Measurements from ENCODE around the gene EVA1A. TPM values are rescaled to one million over a fixed set of nuclear protein-coding genes. Genes with fewer than 3 reads are reported as not detected.

The EVA1A gene
- total and polyA plus RNA-seq, 2 of the 8 experiments (the other 6 are each of a cell fraction or from before 2014, with no cell fraction given), result 2.4 to 4.3 TPM

- H3K4me2 ChIP-seq (ENCODE audit: insufficient read depth in 1 of 2, low read depth in 2 of 2, low read length in 2 of 2), result no peak overlapping the region
- H3K27ac ChIP-seq (ENCODE audit: low read depth, low read length), result no peak overlapping the region
- no peak overlapping the region for H3K18ac ChIP-seq (ENCODE audit: extremely low read depth, low read length)
- no peak overlapping the region for H4K5ac ChIP-seq (ENCODE audit: insufficient read length, low read depth, low read length)
- no peaks in the 10 kb centered on the region for H4K20me1 ChIP-seq (replicated peaks in 1 of 2; ENCODE audit: control insufficient read depth in 1 of 2, insufficient read depth in 2 of 2, low read length in 2 of 2)
- no peak overlapping the region for H2AK5ac ChIP-seq (ENCODE audit: low read depth, low read length)
- H2AFZ ChIP-seq (ENCODE audit: low read length), result no peak overlapping the region
- H3K4me3 ChIP-seq (ENCODE audit: extremely low read depth in 1 of 4, insufficient read depth in 2 of 4, low read depth in 3 of 4, low read length in 4 of 4), result no peak overlapping the region
- WGBS, 2 experiments (ENCODE audit: extremely low coverage in 1 of 2, insufficient coverage in 1 of 2, insufficient read length in 1 of 2, insufficient replicate concordance in 2 of 2, low coverage in 1 of 2, low lambda C conversion rate in 2 of 2, missing lambda C conversion rate in 1 of 2), result 96% methylated on average over 3 of the region's 3 CpGs; no CpG with 5 or more reads in 1 of the 2 experiments
- no peak overlapping the region for H3K4ac ChIP-seq (replicated peaks; ENCODE audit: insufficient read length, low read depth, low read length)
- no peak overlapping the region for H3K9ac ChIP-seq (replicated peaks in 1 of 4; ENCODE audit: extremely low read depth in 1 of 4, low read depth in 3 of 4, low read length in 3 of 4)
- no peak for TF ChIP-seq TCF12 (IDR thresholded peaks at IDR 0.05; ENCODE audit: low read depth, low read length)
- TF ChIP-seq CREB1 (IDR thresholded peaks at IDR 0.05), result no peak
- no peak for TF ChIP-seq KDM4A (IDR thresholded peaks at IDR 0.05; ENCODE audit: low read depth, low read length, severe bottlenecking)
- no peak for TF ChIP-seq EP300 (IDR thresholded peaks at IDR 0.05; ENCODE audit: borderline replicate concordance in 1 of 2, low read depth in 2 of 2, low read length in 2 of 2)
- TF ChIP-seq EGR1 (IDR thresholded peaks at IDR 0.05; ENCODE audit: borderline replicate concordance, low read depth, low read length), result no peak
- TF ChIP-seq BCL11A (IDR thresholded peaks at IDR 0.05; ENCODE audit: low read depth in 2 of 2, low read length in 2 of 2), result no peak
- H2BK120ac ChIP-seq (replicated peaks; ENCODE audit: low read depth, low read length), result no peak overlapping the region
- H3K36me3 ChIP-seq (ENCODE audit: control insufficient read depth in 2 of 4, insufficient read depth in 4 of 4, low read length in 3 of 4), result no peaks in the 10 kb centered on the region
- H2BK12ac ChIP-seq (ENCODE audit: low read depth, low read length), result no peak overlapping the region
- no peaks in the 10 kb centered on the region for H3K79me1 ChIP-seq (ENCODE audit: low read depth, low read length)
- no peaks in the 10 kb centered on the region for H3K27me3 ChIP-seq (replicated peaks in 1 of 4; ENCODE audit: control insufficient read depth in 3 of 4, extremely low read depth in 1 of 4, insufficient read depth in 3 of 4, low read length in 3 of 4)
- H3K14ac ChIP-seq (ENCODE audit: insufficient read length), result no peak overlapping the region
- H4K8ac ChIP-seq (ENCODE audit: extremely low read depth, insufficient read depth, low read length), result no peak overlapping the region
- H3K79me2 ChIP-seq (ENCODE audit: control insufficient read depth in 1 of 2, insufficient read depth in 2 of 2, low read length in 2 of 2), result no peaks in the 10 kb centered on the region
- H3K23me2 ChIP-seq (ENCODE audit: low read depth, low read length), result no peaks in the 10 kb centered on the region; the same call in 1 of the 2 replicates
- no peak overlapping the region for H2BK15ac ChIP-seq (ENCODE audit: low read length)
- CTCF ChIA-PET (ENCODE audit: partially characterized antibody), result interaction anchor here (1.6 kb wide), 1 partner anchor 19 kb away, joined by 3 read pairs; no protein-coding TSS in a partner anchor
- no peak overlapping the region for H2BK5ac ChIP-seq (ENCODE audit: low read depth, low read length)
- no peaks in the 10 kb centered on the region for H3K9me3 ChIP-seq (ENCODE audit: insufficient read depth in 2 of 2, low read depth in 1 of 2, low read length in 1 of 2)
- H2BK20ac ChIP-seq (ENCODE audit: low read length), result no peak overlapping the region
- H3K23ac ChIP-seq (ENCODE audit: insufficient read length), result no peak overlapping the region
- POLR2A ChIA-PET (ENCODE audit: partially characterized antibody), result no interaction called here
- DNase-seq (ENCODE audit: low read depth in 1 of 2, low spot score in 2 of 2) (no peak), FAIRE-seq (no peak)
- no peak overlapping the region for H3K56ac ChIP-seq (replicated peaks; ENCODE audit: insufficient read length, low read depth, low read length)
- H4K91ac ChIP-seq (replicated peaks; ENCODE audit: insufficient read length, low read length), result no peak overlapping the region
- no peaks in the 10 kb centered on the region for H3K4me1 ChIP-seq (replicated peaks in 1 of 4; ENCODE audit: control insufficient read depth in 3 of 4, insufficient read depth in 4 of 4, low read length in 3 of 4)
Measured at GRCh38 chr2:75541430-75541829, 19.3 kb downstream of the EVA1A start.

Data from H1 (cell line).